Endothelial cell of umbilical vein (primary cell): Measurements from ENCODE around the gene SMARCD3.

ENCODE experiments used
- CTCF ChIP-seq, 2 donors: IDR thresholded peaks; 1 replicate in 1 of 2; 2 replicates in 1 of 2; pipeline ENCODE4 v1.5.1; 2011; ENCODE audit warnings: low read length in 2 of 2, mild to moderate bottlenecking in 2 of 2, moderate library complexity in 2 of 2, control low read depth in 1 of 2, inconsistent platforms in 1 of 2, low read depth in 1 of 2; ENCODE audit not compliant: insufficient read depth in 1 of 2; ENCODE audit errors: extremely low read depth in 1 of 2
- POLR2A ChIP-seq: IDR thresholded peaks from 2 replicates; pipeline ENCODE4 v1.6.1; 2012; ENCODE audit warnings: low read depth, mild to moderate bottlenecking, control low read depth, low read length

DNA sequence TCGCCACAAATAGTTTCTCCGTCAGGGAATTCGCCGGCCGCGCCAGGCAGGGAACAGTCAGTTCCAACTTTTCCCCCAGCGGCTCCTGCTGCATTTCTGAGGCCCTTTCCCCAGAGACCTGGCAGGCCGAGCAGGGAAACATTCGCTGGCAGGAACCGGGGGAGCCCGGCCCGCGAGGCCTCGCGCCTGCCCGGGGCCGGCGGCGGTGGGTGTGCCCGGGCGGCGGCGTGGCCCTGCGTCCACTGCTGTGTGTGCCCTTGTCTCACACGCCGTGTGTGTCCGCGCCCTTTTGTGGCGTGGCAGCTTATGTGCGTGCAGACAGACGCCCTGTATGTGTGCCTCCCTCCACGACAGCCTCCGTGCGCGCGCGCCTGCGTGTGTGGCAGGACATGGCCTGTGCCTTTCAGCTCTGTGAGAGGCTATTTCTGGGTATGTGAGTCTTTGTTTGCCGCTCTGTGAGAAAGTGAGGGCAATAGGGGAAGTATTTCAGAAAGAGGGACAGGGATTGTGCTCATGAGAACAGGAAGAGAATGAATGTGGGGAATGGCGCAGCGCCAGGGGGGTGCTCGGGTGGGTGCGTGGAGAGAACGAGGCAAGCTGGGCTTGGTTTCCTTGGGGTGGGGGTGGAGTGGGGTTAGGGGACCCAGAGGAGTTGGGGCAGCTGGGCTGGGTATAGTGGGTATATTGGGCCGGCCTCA lies 689 bp upstream of the SMARCD3 start:
- TF ChIP-seq CTCF (IDR thresholded peaks at IDR 0.05; ENCODE audit: extremely low read depth in 1 of 2, insufficient read depth in 1 of 2, low read depth in 1 of 2, low read length in 2 of 2): no peak
- TF ChIP-seq POLR2A: no peak
